Activated CD4-positive, alpha-beta T cell treated with anti-CD3 and anti-CD28 coated beads, Interleukin-2, Interleukin-4, amounts not matched to agents 100 ng/mL and 50 ng/mL, durations not matched to agents 16 hours and 8 hours (primary cell): ENCODE data around the gene CDC25B.

ENCODE experiments used
- DNase-seq: peaks from one replicate; pipeline ENCODE4 v3.0.0-alpha.2; 2020; ENCODE audit warnings: low spot score

CDC25B gene

DNA sequence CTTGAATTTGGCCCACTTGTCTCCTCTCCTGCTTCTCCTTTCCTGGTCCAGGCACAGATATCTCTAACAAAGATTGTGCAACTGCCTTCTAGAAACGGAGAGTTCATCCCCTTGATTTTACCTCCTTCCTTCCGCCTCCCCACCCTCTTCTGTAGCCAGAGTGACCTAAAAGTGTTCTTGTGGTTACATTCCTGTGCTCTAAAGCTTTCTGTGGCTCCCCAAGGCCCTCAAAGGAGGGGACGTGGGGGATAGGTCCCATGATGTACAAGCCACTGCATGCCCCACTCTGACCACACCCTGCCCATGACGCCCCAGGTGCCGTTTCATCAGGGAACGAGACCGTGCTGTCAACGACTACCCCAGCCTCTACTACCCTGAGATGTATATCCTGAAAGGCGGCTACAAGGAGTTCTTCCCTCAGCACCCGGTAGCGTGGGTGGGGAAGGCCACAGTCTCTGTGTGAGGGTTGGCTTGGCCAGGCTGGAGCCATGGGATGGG lies 8.2 kb downstream of the CDC25B start:
- DNase-seq: no peak

DNA sequence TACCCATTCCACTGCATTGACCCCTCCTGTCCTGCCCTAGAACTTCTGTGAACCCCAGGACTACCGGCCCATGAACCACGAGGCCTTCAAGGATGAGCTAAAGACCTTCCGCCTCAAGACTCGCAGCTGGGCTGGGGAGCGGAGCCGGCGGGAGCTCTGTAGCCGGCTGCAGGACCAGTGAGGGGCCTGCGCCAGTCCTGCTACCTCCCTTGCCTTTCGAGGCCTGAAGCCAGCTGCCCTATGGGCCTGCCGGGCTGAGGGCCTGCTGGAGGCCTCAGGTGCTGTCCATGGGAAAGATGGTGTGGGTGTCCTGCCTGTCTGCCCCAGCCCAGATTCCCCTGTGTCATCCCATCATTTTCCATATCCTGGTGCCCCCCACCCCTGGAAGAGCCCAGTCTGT lies 8.7 kb downstream of the CDC25B start:
- DNase-seq: no peak

GRCh38 chr20:3808544-3808943 lies 12.4 kb downstream of the CDC25B start:
- no peak for DNase-seq

GRCh38 chr20:3811467-3812258 lies 15.6 kb downstream of the CDC25B start:
- DNase-seq: peak; percentile 94

DNA sequence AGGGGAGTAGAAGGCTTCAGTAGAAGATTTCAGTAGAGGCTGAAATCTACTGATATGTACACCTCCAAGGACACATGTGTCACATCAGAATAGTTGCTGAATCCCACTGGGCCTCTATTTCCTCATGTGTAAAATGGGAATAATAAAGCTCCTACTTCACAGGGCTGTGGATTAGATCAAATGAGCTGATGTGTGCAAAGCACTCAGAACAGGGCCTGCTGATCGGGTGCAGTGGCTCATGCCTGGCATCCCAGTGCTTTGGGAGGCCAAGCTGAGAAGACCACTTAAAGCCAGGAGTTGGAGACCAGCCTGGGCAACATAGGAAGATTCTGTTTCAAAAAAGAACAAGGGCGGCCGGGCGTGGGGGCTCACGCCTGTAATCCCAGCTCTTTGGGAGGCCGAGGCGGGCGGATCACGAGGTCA lies 16.2 kb downstream of the CDC25B start:
- DNase-seq: no peak

DNA sequence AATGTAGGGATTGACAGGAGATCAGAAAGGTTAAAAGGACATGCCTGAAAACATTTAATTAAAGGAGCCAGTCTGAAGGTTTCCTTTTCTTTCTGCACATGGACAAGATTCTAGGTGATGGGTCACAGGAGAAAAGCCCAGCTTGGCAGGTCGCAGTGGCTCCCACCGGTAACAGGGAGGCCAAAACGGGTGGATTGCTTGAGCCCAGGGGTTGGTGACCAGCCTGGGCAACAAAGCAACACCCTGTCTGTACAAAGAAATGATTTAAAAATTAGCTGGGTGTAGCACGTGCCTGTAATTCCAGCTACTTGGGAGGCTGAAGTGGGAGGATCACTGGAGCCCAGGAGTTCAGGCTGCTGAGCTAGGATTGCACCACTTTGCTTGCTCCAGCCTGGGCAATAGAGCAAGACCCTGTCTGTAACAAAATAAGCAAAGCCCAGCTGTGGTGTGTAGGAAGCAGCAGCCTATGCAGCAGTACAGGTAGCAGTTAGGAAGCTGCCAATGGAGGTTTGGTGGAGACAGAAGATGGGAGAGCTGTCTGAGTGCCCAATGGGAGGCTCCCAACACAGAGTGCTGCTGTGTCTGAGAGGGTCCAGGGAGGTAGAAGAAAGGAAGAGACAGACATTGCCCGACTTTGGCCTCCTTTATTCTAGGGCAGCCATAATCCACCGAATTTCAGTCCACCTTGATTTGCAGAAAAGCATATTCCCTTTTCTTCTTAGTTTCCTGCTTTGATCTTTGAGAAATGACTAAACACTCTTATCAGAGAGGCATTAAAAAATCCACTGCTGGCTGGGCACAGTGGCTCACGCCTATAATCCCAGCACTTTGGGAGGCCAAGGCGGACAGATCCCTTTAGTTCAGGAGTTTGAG lies 17.1 kb downstream of the CDC25B start:
- no peak for DNase-seq

DNA sequence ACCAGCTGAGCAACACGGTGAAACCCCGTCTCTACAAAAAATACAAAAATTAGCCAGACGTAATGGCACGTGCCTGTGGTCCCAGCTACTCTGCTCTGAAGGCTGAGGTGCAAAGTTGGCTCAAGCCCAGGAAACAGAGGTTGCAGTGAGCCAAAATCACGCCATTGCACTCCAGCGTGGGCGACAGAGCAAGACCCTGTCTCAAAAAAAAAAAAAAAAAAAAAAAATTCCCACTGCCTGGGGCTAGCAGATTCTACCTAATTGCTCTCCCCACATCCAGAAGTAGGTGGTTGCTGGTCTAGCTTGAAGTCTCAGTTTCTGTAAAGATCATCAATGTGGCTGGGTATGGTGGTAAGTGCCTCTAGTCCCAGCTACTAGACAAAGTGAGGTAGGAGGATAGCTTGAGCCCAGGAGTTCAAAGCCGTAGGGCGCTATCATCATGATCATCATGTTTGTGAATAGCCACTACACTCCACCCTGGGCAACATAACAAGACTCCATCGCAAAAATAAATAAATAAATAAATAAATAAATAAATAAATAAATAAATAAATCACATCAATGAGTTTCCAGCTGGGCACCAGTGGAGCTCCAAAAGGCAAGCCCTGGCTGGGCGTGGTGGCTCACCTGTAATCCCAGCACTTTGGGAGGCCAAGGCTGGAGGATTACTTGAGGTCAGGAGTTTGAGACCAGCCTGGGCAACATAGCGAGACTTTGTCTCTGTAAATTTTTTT lies 17.9 kb downstream of the CDC25B start:
- DNase-seq: no peak

DNA sequence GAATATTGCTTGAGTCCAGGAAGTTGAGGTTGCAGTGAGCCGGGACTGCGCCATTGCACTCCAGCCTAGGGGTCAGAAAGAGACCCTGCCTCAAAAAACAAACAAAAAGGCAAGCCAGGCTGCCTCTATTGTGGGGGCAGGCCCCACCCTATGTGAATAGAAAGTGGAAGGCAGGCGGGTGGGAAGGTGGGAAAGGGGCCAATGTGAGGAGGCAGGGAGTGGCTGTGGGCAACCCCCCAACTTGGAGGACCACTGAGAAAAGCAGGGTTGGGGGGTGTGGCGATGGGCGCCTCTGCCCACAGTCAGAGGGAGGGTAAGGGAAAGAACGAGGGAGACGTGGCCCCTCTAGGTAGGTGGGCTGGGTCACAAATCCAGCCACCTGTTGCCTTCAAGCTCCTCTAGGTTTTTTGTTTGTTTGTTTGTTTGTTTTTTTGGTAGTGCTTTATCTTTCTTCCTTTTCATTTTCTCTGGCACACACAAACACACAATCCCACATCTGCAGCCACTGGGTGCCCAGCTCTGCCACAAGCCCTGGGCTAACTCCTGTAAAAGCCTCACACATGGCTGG lies 18.9 kb downstream of the CDC25B start:
- DNase-seq: no peak

- peak; percentile 45 for DNase-seq
Measured at GRCh38 chr20:3815703-3816315, 19.7 kb downstream of the CDC25B start.

DNA sequence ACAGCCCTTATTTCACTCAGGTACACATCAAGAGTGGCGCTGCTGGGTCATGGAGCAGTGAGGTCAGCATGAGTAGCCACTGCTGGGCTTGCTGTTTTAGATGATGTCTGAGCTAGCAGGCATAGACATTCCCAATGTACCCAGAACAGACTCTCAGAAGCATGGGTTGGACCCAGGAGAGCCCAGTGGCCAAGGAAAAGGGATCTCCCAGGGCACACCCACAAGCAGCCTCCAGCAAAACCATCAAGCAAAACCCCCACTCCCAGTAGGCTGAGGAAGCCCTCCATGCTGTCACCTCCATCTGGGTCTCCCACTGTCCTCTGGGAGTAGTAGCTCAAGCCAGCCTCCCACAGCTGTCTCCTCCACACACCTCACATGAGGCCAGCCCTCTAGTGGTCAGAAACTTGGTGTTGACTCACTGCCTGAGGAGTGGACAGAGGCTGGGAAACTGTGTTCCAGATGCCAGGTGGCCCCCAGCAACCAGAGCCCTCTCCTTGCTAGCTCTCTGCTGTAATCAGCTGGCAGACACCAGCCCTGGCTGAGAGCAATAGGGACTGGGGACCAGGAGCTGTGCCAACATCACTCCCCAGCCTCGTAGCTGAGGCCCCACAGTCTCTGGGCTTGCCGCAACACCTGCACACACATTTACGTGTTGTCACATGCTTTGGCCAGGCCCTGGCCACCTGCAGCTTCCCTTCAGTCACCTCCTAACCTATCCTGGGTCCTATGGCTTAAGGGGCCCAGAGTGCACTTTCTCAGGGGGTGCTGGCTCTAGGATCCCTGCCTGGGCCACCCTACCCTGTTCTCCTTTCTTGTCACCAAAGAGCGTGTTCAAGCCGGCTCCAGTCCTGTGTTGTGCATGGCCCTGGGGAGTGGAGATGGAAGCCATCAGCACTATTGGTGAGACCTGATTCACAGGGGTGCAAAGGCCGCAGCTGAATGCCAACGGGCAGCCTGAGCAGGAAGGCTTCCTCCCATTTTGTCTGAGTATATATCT lies 22.3 kb downstream of the CDC25B start:
- DNase-seq: no peak

DNA sequence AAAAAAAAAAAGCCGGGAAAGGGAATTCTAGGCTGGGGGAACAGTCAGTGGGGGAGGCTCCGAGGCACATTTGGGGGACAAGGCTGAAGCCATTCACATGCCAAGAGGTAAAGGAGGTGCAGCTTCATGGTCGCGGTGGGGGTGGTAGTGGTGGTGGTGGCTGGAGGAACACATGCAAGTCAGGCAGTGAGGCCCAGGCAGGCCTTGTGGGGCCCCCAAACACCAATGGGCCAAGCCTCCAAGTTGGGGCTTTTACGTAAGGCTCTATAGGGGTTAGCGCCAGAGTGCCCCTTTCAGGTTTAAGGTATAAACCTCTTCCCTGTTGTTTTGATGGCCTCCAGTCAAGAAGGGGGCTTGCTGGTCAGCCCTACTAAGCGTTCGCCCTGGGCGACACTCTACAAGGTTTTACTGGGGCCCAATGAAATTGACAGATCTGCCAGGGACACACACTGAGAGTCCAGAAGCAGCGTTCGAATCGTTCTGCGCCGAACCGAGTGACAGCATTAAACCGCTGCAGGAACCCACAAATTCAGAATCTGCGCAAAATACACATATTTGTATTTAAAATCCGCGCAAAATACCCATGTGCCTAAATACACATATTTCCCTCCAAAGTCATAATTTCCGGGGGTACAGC lies 23.4 kb downstream of the CDC25B start:
- DNase-seq: no peak

GRCh38 chr20:3820048-3820900 lies 24.2 kb downstream of the CDC25B start, which contains the start of gene AP5S1:
AP5S1 (plus strand) TSS chr20:3820547; CDS start chr20:3822118, 1,571 bp downstream.
- peak; percentile 97 for DNase-seq

- DNase-seq: no peak
Measured at GRCh38 chr20:3820901-3821727, 25.0 kb downstream of the CDC25B start.

GRCh38 chr20:3821996-3822395 lies 25.9 kb downstream of the CDC25B start:
- no peak for DNase-seq

DNA sequence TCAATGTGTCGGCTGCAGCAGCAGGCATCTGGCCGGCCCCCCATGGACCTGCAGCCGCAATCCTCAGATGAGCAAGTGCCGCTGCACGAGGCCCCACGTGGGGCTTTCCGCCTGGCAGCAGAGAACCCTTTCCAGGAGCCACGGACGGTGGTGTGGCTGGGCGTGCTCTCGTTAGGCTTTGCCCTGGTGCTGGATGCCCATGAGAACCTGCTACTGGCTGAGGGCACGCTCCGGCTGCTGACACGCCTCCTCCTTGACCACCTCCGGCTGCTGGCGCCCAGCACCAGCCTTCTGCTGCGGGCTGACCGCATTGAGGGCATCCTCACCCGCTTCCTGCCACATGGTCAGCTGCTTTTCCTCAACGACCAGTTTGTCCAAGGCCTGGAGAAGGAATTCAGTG lies 27.8 kb downstream of the CDC25B start:
- no peak for DNase-seq

GRCh38 chr20:3825526-3825925 lies 29.4 kb downstream of the CDC25B start:
- no peak for DNase-seq

GRCh38 chr20:3826420-3826819 lies 30.3 kb downstream of the CDC25B start:
- DNase-seq: no peak

DNA sequence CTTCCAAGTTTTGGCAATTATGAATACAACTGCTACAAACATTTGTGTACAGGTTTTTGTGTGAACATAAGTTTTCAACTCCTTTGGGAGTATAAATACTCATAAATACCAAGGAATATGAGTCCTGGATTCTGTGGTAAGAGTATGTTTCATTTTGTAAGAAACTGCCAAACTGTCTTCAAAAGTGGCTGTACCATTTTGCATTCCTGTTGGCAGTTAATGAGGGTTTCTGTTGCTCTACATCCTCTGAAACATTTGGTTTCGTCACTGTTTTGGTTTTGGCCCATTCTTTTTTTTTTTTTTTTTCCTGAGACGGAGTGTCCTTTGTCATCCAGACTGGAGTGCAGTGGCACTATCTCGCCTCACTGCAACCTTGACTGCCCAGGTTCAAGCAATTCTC lies 32.7 kb downstream of the CDC25B start:
- no peak for DNase-seq
